ENCODE data around the gene ATP6V0A1.

ATP6V0A1 gene

GRCh38 chr17:42485680-42486079, 27.0 kb downstream of the ATP6V0A1 start:
- H3K27ac ChIP-seq (ENCODE audit: low read length), result no peak overlapping the region
- H3K36me3 ChIP-seq (ENCODE audit: control insufficient read depth in 1 of 2, insufficient read depth in 2 of 2, low read length in 2 of 2), result peaks cover 43 to 79% of the 10 kb centered on the region in 2 donors
- no peak overlapping the region for H3K4me3 ChIP-seq (ENCODE audit: low read depth in 1 of 2, low read length in 2 of 2)
- H3K9me3 ChIP-seq (ENCODE audit: control insufficient read depth in 1 of 2, low read length in 2 of 2), result no peaks in the 10 kb centered on the region
- H3K27me3 ChIP-seq (ENCODE audit: low read depth, low read length), result no peaks in the 10 kb centered on the region
- H3K4me1 ChIP-seq (ENCODE audit: control insufficient read depth in 1 of 2, insufficient read depth in 2 of 2, low read length in 2 of 2), result peaks cover 0 to 3% of the 10 kb centered on the region in 2 donors

GRCh38 chr17:42488032-42488431, 29.4 kb downstream of the ATP6V0A1 start:
- peaks cover 0 to under 1% of the 10 kb centered on the region in 2 donors for H3K4me1 ChIP-seq (ENCODE audit: control insufficient read depth in 1 of 2, insufficient read depth in 2 of 2, low read length in 2 of 2)
- no peak overlapping the region for H3K27ac ChIP-seq (ENCODE audit: low read length)
- no peaks in the 10 kb centered on the region for H3K9me3 ChIP-seq (ENCODE audit: control insufficient read depth in 1 of 2, low read length in 2 of 2)
- H3K36me3 ChIP-seq (ENCODE audit: control insufficient read depth in 1 of 2, insufficient read depth in 2 of 2, low read length in 2 of 2), result peaks cover 40 to 74% of the 10 kb centered on the region in 2 donors
- H3K4me3 ChIP-seq (ENCODE audit: low read depth in 1 of 2, low read length in 2 of 2), result no peak overlapping the region
- no peaks in the 10 kb centered on the region for H3K27me3 ChIP-seq (ENCODE audit: low read depth, low read length)

- no peak overlapping the region for H3K4me3 ChIP-seq (ENCODE audit: low read depth in 1 of 2, low read length in 2 of 2)
- H3K27ac ChIP-seq (ENCODE audit: low read length), result no peak overlapping the region
- H3K4me1 ChIP-seq (ENCODE audit: control insufficient read depth in 1 of 2, insufficient read depth in 2 of 2, low read length in 2 of 2), result no peaks in the 10 kb centered on the region
- no peaks in the 10 kb centered on the region for H3K27me3 ChIP-seq (ENCODE audit: low read depth, low read length)
- peaks cover 29 to 75% of the 10 kb centered on the region in 2 donors for H3K36me3 ChIP-seq (ENCODE audit: control insufficient read depth in 1 of 2, insufficient read depth in 2 of 2, low read length in 2 of 2)
- H3K9me3 ChIP-seq (ENCODE audit: control insufficient read depth in 1 of 2, low read length in 2 of 2), result no peaks in the 10 kb centered on the region
These were observed 34.6 kb downstream of the ATP6V0A1 start for GRCh38 chr17:42493319-42493718.

GRCh38 chr17:42494673-42495072, 36.0 kb downstream of the ATP6V0A1 start:
- H3K4me1 ChIP-seq (ENCODE audit: control insufficient read depth in 1 of 2, insufficient read depth in 2 of 2, low read length in 2 of 2), result no peaks in the 10 kb centered on the region
- no peaks in the 10 kb centered on the region for H3K27me3 ChIP-seq (ENCODE audit: low read depth, low read length)
- no peak overlapping the region for H3K27ac ChIP-seq (ENCODE audit: low read length)
- H3K4me3 ChIP-seq (ENCODE audit: low read depth in 1 of 2, low read length in 2 of 2), result no peak overlapping the region
- H3K9me3 ChIP-seq (ENCODE audit: control insufficient read depth in 1 of 2, low read length in 2 of 2), result no peaks in the 10 kb centered on the region
- peaks cover 23 to 69% of the 10 kb centered on the region in 2 donors for H3K36me3 ChIP-seq (ENCODE audit: control insufficient read depth in 1 of 2, insufficient read depth in 2 of 2, low read length in 2 of 2)

- H3K27ac ChIP-seq (ENCODE audit: low read length), result no peak overlapping the region
- H3K4me1 ChIP-seq (ENCODE audit: control insufficient read depth in 1 of 2, insufficient read depth in 2 of 2, low read length in 2 of 2), result no peaks in the 10 kb centered on the region
- no peaks in the 10 kb centered on the region for H3K9me3 ChIP-seq (ENCODE audit: control insufficient read depth in 1 of 2, low read length in 2 of 2)
- H3K27me3 ChIP-seq (ENCODE audit: low read depth, low read length), result no peaks in the 10 kb centered on the region
- H3K4me3 ChIP-seq (ENCODE audit: low read depth in 1 of 2, low read length in 2 of 2), result no peak overlapping the region
- H3K36me3 ChIP-seq (ENCODE audit: control insufficient read depth in 1 of 2, insufficient read depth in 2 of 2, low read length in 2 of 2), result peaks cover 48 to 74% of the 10 kb centered on the region in 2 donors
These were observed 40.1 kb downstream of the ATP6V0A1 start for GRCh38 chr17:42498828-42499227.

GRCh38 chr17:42502091-42502490, 43.4 kb downstream of the ATP6V0A1 start:
- H3K27ac ChIP-seq (ENCODE audit: low read length), result no peak overlapping the region
- H3K27me3 ChIP-seq (ENCODE audit: low read depth, low read length), result no peaks in the 10 kb centered on the region
- no peak overlapping the region for H3K4me3 ChIP-seq (ENCODE audit: low read depth in 1 of 2, low read length in 2 of 2)
- H3K9me3 ChIP-seq (ENCODE audit: control insufficient read depth in 1 of 2, low read length in 2 of 2), result no peaks in the 10 kb centered on the region
- H3K36me3 ChIP-seq (ENCODE audit: control insufficient read depth in 1 of 2, insufficient read depth in 2 of 2, low read length in 2 of 2), result peaks cover 33 to 61% of the 10 kb centered on the region in 2 donors
- no peaks in the 10 kb centered on the region for H3K4me1 ChIP-seq (ENCODE audit: control insufficient read depth in 1 of 2, insufficient read depth in 2 of 2, low read length in 2 of 2)

- no peaks in the 10 kb centered on the region for H3K27me3 ChIP-seq (ENCODE audit: low read depth, low read length)
- peaks cover 40 to 65% of the 10 kb centered on the region in 2 donors for H3K36me3 ChIP-seq (ENCODE audit: control insufficient read depth in 1 of 2, insufficient read depth in 2 of 2, low read length in 2 of 2)
- no peak overlapping the region for H3K4me3 ChIP-seq (ENCODE audit: low read depth in 1 of 2, low read length in 2 of 2)
- H3K27ac ChIP-seq (ENCODE audit: low read length), result no peak overlapping the region
- no peaks in the 10 kb centered on the region for H3K4me1 ChIP-seq (ENCODE audit: control insufficient read depth in 1 of 2, insufficient read depth in 2 of 2, low read length in 2 of 2)
- no peaks in the 10 kb centered on the region for H3K9me3 ChIP-seq (ENCODE audit: control insufficient read depth in 1 of 2, low read length in 2 of 2)
These were observed 44.2 kb downstream of the ATP6V0A1 start for GRCh38 chr17:42502926-42503325.

GRCh38 chr17:42507671-42508070, 49.0 kb downstream of the ATP6V0A1 start:
- H3K4me1 ChIP-seq (ENCODE audit: control insufficient read depth in 1 of 2, insufficient read depth in 2 of 2, low read length in 2 of 2), result peaks cover 0 to 3% of the 10 kb centered on the region in 2 donors
- H3K27me3 ChIP-seq (ENCODE audit: low read depth, low read length), result no peaks in the 10 kb centered on the region
- H3K36me3 ChIP-seq (ENCODE audit: control insufficient read depth in 1 of 2, insufficient read depth in 2 of 2, low read length in 2 of 2), result peaks cover 45 to 60% of the 10 kb centered on the region in 2 donors
- no peak overlapping the region for H3K4me3 ChIP-seq (ENCODE audit: low read depth in 1 of 2, low read length in 2 of 2)
- no peaks in the 10 kb centered on the region for H3K9me3 ChIP-seq (ENCODE audit: control insufficient read depth in 1 of 2, low read length in 2 of 2)
- H3K27ac ChIP-seq (ENCODE audit: low read length), result no peak overlapping the region

- H3K27ac ChIP-seq (ENCODE audit: low read length), result no peak overlapping the region
- no peaks in the 10 kb centered on the region for H3K27me3 ChIP-seq (ENCODE audit: low read depth, low read length)
- peaks cover 39 to 55% of the 10 kb centered on the region in 2 donors for H3K36me3 ChIP-seq (ENCODE audit: control insufficient read depth in 1 of 2, insufficient read depth in 2 of 2, low read length in 2 of 2)
- no peak overlapping the region for H3K4me3 ChIP-seq (ENCODE audit: low read depth in 1 of 2, low read length in 2 of 2)
- H3K4me1 ChIP-seq (ENCODE audit: control insufficient read depth in 1 of 2, insufficient read depth in 2 of 2, low read length in 2 of 2), result peaks cover 0 to 10% of the 10 kb centered on the region in 2 donors
- no peaks in the 10 kb centered on the region for H3K9me3 ChIP-seq (ENCODE audit: control insufficient read depth in 1 of 2, low read length in 2 of 2)
These were observed 49.9 kb downstream of the ATP6V0A1 start for GRCh38 chr17:42508426-42509165.

GRCh38 chr17:42509409-42509808, 50.7 kb downstream of the ATP6V0A1 start:
- Histone ChIP-seq H3K27ac (ENCODE audit: low read length) (no peak overlapping the region), H3K4me3 (ENCODE audit: low read depth in 1 of 2, low read length in 2 of 2) (no peak overlapping the region), H3K27me3 (ENCODE audit: low read depth, low read length) (no peaks in the 10 kb centered on the region), H3K36me3 (ENCODE audit: control insufficient read depth in 1 of 2, insufficient read depth in 2 of 2, low read length in 2 of 2) (peaks cover 42 to 55% of the 10 kb centered on the region in 2 donors), H3K4me1 (ENCODE audit: control insufficient read depth in 1 of 2, insufficient read depth in 2 of 2, low read length in 2 of 2) (peaks cover 0 to 10% of the 10 kb centered on the region in 2 donors), H3K9me3 (ENCODE audit: control insufficient read depth in 1 of 2, low read length in 2 of 2) (no peaks in the 10 kb centered on the region)

- no peak overlapping the region for H3K27ac ChIP-seq (ENCODE audit: low read length)
- no peaks in the 10 kb centered on the region for H3K27me3 ChIP-seq (ENCODE audit: low read depth, low read length)
- H3K9me3 ChIP-seq (ENCODE audit: control insufficient read depth in 1 of 2, low read length in 2 of 2), result no peaks in the 10 kb centered on the region
- H3K4me3 ChIP-seq (ENCODE audit: low read depth in 1 of 2, low read length in 2 of 2), result no peak overlapping the region
- H3K4me1 ChIP-seq (ENCODE audit: control insufficient read depth in 1 of 2, insufficient read depth in 2 of 2, low read length in 2 of 2), result peaks cover 0 to 10% of the 10 kb centered on the region in 2 donors
- peaks cover 47 to 55% of the 10 kb centered on the region in 2 donors for H3K36me3 ChIP-seq (ENCODE audit: control insufficient read depth in 1 of 2, insufficient read depth in 2 of 2, low read length in 2 of 2)
These were observed 51.2 kb downstream of the ATP6V0A1 start for GRCh38 chr17:42509841-42510240.

- Histone ChIP-seq H3K27me3 (ENCODE audit: low read depth, low read length) (no peaks in the 10 kb centered on the region), H3K27ac (ENCODE audit: low read length) (no peak overlapping the region), H3K4me1 (ENCODE audit: control insufficient read depth in 1 of 2, insufficient read depth in 2 of 2, low read length in 2 of 2) (peaks cover 0 to 18% of the 10 kb centered on the region in 2 donors), H3K9me3 (ENCODE audit: control insufficient read depth in 1 of 2, low read length in 2 of 2) (no peaks in the 10 kb centered on the region), H3K4me3 (ENCODE audit: low read depth in 1 of 2, low read length in 2 of 2) (no peak overlapping the region), H3K36me3 (ENCODE audit: control insufficient read depth in 1 of 2, insufficient read depth in 2 of 2, low read length in 2 of 2) (peaks cover 47 to 50% of the 10 kb centered on the region in 2 donors)
These were observed 53.6 kb downstream of the ATP6V0A1 start for GRCh38 chr17:42512246-42512645.

Data from muscle layer of duodenum (tissue), 2 donors.